CD4-positive, alpha-beta T cell (primary cell): ENCODE data around the gene LETM1. TPM values are rescaled to one million over a fixed set of nuclear protein-coding genes. Genes with fewer than 3 reads are reported as not detected.

Experiments used
- ATAC-seq: fragments of 200-7000 bp; cut with Tn5 transposase; one replicate; pipeline ENCODE4 v1.10.0; 2022; ENCODE audit warnings: mild to moderate bottlenecking; ENCODE audit not compliant: poor library complexity
- CTCF ChIA-PET: fragments of 350-600 bp; sonication (Branson Sonifier 250); formaldehyde crosslinking; loops from one replicate; lab custom pipeline; 2021; ENCODE audit warnings: antibody characterized with exemption, inconsistent platforms; lab: Charles Lee
- POLR2A ChIA-PET: fragments of 350-600 bp; sonication (Branson Sonifier 250); formaldehyde crosslinking; loops from one replicate; lab custom pipeline; 2021; ENCODE audit warnings: antibody characterized with exemption, inconsistent platforms; lab: Charles Lee
- DNase-seq, 14 experiments: peaks; one replicate each; pipeline ENCODE4 v3.0.0-alpha.2; 2013 to 2020; ENCODE audit warnings: mixed read lengths in 2 of 14
- H3K27ac ChIP-seq, 2 donors: one replicate each; pipeline versions ENCODE4 v1.5.1 to v1.7.0; 2013; ENCODE audit warnings: low read length in 2 of 2, low read depth in 1 of 2, mild to moderate bottlenecking in 1 of 2
- H3K27me3 ChIP-seq, 2 experiments: 1 replicate in 1 of 2; 2 replicates in 1 of 2; pipeline versions ENCODE4 v1.6.1 to v1.7.0; 2013; ENCODE audit warnings: low read length in 2 of 2, control low read depth in 1 of 2, mild to moderate bottlenecking in 1 of 2, moderate library complexity in 1 of 2; ENCODE audit not compliant: insufficient read depth in 2 of 2, control insufficient read depth in 1 of 2
- H3K36me3 ChIP-seq: one replicate; pipeline ENCODE4 v1.6.1; 2013; ENCODE audit warnings: low read length, control low read depth; ENCODE audit not compliant: insufficient read depth
- H3K4me1 ChIP-seq: one replicate; pipeline ENCODE4 v1.6.1; 2013; ENCODE audit warnings: low read length, control low read depth; ENCODE audit not compliant: insufficient read depth
- H3K4me3 ChIP-seq: one replicate; pipeline ENCODE4 v1.5.1; 2013; ENCODE audit warnings: mild to moderate bottlenecking, low read length, moderate library complexity
- H3K9me3 ChIP-seq, 2 experiments: 1 replicate in 1 of 2; 2 replicates in 1 of 2; pipeline versions ENCODE4 v1.6.1 to v1.7.0; 2013; ENCODE audit warnings: low read length in 2 of 2, mild to moderate bottlenecking in 2 of 2, control low read depth in 1 of 2, moderate library complexity in 1 of 2; ENCODE audit not compliant: control insufficient read depth in 1 of 2, insufficient read depth in 1 of 2
- H3K27ac Mint-ChIP-seq: one replicate; pipeline ENCODE4 v1.8.0; 2020; ENCODE audit warnings: mixed read lengths
- H3K27me3 Mint-ChIP-seq: one replicate; pipeline ENCODE4 v1.8.0; 2021; ENCODE audit warnings: mixed read lengths
- H3K36me3 Mint-ChIP-seq: one replicate; pipeline ENCODE4 v1.8.0; 2021; ENCODE audit warnings: low read depth, mixed read lengths
- H3K4me1 Mint-ChIP-seq: one replicate; pipeline ENCODE4 v1.8.0; 2021; ENCODE audit warnings: low read depth, mixed read lengths
- H3K4me3 Mint-ChIP-seq: one replicate; pipeline ENCODE4 v1.8.0; 2020; ENCODE audit warnings: mild to moderate bottlenecking, mixed read lengths
- H3K9me3 Mint-ChIP-seq: one replicate; pipeline ENCODE4 v1.8.0; 2020; ENCODE audit warnings: mixed read lengths
- intact Hi-C, 2 experiments: fragments of 100-400 bp; cut with DNase I in 1 of 2; cut with micrococcal nuclease in 1 of 2; formaldehyde crosslinking; loops; one replicate each; pipeline versions ENCODE4 v1.15.1 to v1.9.0; 2023 to 2025; cut with DNase I, micrococcal nuclease
- total RNA-seq, 174 experiments: library from RNA in 2 of 174; stranded (reverse) in 2 of 174; gene quantifications; one replicate each; pipeline ENCODE4 v1.2.3 and lab custom pipeline; 2021 to 2026
- TF ChIP-seq, protein P1 (sequence below): fragments of 200-600 bp; IDR thresholded peaks from one replicate; pipeline ENCODE4 v1.8.0; 2022; ENCODE audit warnings: antibody characterized with exemption, mild to moderate bottlenecking

The LETM1 gene
- total RNA-seq, 2 experiments from 2014 or later, result 21.2 to 25.2 TPM

DNA sequence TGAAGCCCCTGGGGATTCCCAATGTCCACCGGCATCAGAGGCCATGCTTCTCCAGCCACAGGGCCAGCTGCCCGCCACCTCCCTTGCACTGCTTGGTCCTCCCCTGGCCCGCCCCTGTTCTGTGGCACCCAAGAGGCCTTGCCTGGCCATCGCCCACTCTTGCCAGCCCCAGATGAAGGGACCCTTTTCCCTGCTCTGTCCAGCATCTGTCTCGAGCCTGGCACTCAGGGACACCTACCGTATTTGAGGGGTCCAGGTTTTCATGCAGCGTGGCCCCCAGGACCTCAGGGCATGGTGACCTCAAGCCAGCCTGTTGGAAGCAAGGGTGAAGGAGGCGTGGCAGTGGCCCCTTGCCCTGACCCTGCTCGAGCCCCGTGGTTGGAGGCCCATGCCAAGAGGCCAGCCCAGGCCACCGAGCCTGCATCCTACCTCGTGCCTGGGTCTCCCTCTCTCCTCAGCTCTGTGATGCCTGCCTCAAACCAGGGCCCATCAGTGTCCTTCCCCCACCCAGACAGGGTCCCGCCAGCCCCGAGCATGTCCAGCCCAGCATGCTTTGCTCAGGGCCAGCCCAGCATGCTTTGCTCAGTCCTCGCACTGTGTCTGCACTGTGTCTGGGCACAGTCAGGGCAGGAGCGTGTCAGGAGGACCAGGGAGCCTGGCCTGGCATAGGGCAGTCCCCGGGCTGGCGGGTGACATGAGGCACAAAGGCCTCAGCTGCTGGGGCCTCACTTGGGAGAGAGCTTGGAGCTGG, 77.1 kb downstream of the LETM1 start:
- H3K27me3 ChIP-seq, result no peaks in the 10 kb centered on the region
- no peak for ATAC-seq

DNA sequence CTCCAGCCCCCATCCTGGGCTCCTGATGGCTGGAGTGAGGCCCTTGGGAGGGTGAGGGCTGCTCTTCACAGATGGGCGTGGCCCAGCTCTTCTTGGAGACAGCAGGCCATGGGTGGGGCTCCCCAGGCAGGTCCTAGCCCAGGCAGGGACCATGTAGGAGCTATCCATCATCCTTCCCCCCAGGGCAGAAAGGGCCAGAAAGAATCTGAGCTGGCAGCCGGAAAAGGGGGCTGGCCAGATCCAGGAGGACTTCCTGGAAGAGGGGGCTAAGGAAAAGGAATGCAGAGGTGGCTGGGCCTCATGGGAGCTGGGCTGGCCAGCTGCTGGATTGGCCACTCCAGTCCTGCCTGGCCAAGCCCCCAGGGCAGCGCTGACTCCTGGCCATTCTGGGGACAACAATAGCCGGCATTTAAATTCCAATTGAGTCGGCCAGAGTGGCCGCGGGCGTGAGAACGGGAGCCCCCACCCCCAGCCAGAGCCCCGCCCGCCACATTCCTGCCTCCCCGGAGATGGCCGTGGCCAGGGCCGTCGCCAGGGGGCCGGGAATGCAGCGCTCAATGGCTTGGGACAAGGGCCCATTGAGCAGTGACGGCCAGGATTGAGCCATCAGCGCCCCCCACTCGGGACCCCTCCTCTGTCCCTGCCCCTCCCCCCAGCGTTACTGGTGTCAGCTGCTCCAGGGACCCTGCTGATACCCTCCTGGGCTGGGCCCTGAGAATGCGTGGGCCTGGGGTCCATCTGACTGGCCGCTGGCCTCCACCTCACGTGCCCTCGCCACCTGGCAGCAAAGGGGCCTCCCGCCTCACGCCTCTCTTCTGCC, 77.9 kb downstream of the LETM1 start:
- Histone ChIP-seq H3K4me3 (no peak overlapping the region), H3K9me3 (no peaks in the 10 kb centered on the region), H3K27ac (no peak overlapping the region), H3K36me3 (no peaks in the 10 kb centered on the region), H3K4me1 (no peaks in the 10 kb centered on the region), H3K27me3 (no peaks in the 10 kb centered on the region)
- Mint-ChIP-seq H3K9me3 (no peaks in the 10 kb centered on the region), H3K27me3 (no peaks in the 10 kb centered on the region), H3K4me3 (no peak overlapping the region), H3K27ac (no peak overlapping the region), H3K4me1 (no peaks in the 10 kb centered on the region), H3K36me3 (no peaks in the 10 kb centered on the region)
- POLR2A ChIA-PET, result no interaction called here
- DNase-seq (no peak), ATAC-seq (no peak)
- TF ChIP-seq, protein P1, sequence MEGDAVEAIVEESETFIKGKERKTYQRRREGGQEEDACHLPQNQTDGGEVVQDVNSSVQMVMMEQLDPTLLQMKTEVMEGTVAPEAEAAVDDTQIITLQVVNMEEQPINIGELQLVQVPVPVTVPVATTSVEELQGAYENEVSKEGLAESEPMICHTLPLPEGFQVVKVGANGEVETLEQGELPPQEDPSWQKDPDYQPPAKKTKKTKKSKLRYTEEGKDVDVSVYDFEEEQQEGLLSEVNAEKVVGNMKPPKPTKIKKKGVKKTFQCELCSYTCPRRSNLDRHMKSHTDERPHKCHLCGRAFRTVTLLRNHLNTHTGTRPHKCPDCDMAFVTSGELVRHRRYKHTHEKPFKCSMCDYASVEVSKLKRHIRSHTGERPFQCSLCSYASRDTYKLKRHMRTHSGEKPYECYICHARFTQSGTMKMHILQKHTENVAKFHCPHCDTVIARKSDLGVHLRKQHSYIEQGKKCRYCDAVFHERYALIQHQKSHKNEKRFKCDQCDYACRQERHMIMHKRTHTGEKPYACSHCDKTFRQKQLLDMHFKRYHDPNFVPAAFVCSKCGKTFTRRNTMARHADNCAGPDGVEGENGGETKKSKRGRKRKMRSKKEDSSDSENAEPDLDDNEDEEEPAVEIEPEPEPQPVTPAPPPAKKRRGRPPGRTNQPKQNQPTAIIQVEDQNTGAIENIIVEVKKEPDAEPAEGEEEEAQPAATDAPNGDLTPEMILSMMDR, result no peak
- intact Hi-C loops, result no loop called here
- CTCF ChIA-PET, result no interaction called here

More for the DNA sequence above, 77.1 kb downstream of the LETM1 start:
- TF ChIP-seq, protein P1, result no peak
- Mint-ChIP-seq H3K9me3 (no peaks in the 10 kb centered on the region), H3K36me3 (no peaks in the 10 kb centered on the region), H3K4me1 (no peaks in the 10 kb centered on the region), H3K27ac (no peak overlapping the region), H3K4me3 (no peak overlapping the region), H3K27me3 (no peaks in the 10 kb centered on the region)
- Histone ChIP-seq H3K9me3 (no peaks in the 10 kb centered on the region), H3K36me3 (no peaks in the 10 kb centered on the region), H3K4me1 (no peaks in the 10 kb centered on the region), H3K27ac (no peak overlapping the region), H3K4me3 (no peak overlapping the region)
- ChIA-PET POLR2A (no interaction called here), CTCF (interaction anchor here (0.5 kb wide), 1 partner anchor 111 kb away, joined by 3 read pairs; no protein-coding TSS in a partner anchor)
- intact Hi-C loops, result no loop called here
- no peak for DNase-seq

DNA sequence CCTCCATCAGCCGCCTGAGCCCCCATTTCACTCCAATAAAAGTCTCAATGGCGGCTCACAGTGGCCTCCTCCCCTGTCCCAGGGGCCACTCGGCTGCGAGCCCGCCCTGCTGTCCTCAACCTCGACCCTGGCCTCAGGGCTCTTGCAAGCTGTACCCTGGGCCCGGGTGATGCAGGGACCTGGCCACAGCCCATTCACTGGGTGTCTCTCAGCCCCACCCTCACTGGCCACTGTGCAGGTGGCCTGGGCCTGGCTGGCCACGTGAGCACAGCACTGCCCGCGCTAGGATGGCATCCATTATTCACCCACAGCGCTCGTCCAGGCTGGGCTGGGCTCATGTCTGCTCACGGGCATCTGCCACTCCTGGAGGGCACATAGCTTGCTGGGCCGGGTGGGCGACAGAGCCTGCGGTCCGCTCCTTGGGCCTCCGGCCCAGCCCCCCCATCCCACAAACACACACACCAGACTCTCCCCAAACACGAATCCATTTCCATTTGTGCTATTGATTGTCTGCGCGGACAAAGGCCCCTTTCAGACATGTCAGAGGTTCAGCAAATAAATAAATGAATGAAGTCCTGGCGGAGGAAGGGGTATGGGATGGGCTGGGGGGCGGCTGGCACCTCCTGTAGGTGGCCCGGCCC, 79.3 kb downstream of the LETM1 start:
- no peak overlapping the region for H3K4me3 ChIP-seq
- DNase-seq, result no peak
- H3K36me3 ChIP-seq, result no peaks in the 10 kb centered on the region
- POLR2A ChIA-PET, result no interaction called here
- H3K27me3 ChIP-seq, result no peaks in the 10 kb centered on the region
- H3K36me3 Mint-ChIP-seq, result no peaks in the 10 kb centered on the region
- H3K9me3 ChIP-seq, result no peaks in the 10 kb centered on the region
- no peaks in the 10 kb centered on the region for H3K4me1 Mint-ChIP-seq
- no peak overlapping the region for H3K4me3 Mint-ChIP-seq
- TF ChIP-seq, protein P1, result no peak
- CTCF ChIA-PET, result no interaction called here
- no peak overlapping the region for H3K27ac Mint-ChIP-seq
- no peak for ATAC-seq
- H3K27ac ChIP-seq, result no peak overlapping the region
- H3K4me1 ChIP-seq, result peaks cover 3% of the 10 kb centered on the region
- H3K9me3 Mint-ChIP-seq, result no peaks in the 10 kb centered on the region
- intact Hi-C loops, result no loop called here
- H3K27me3 Mint-ChIP-seq, result no peaks in the 10 kb centered on the region
